GM21515 (cell line): ENCODE data around the gene IL21.
A peak's percentile ranks its signal among the peaks of the same experiment; 100 is the strongest.
"Not testable (repeated sequence)": the region's sequence is repeated elsewhere in the genome, so short reads cannot be mapped to it uniquely, and the experiment has no call there.

ENCODE experiments used
- ATAC-seq: cut with Tn5 transposase; IDR thresholded peaks from one replicate; pipeline ENCODE4 v1.9.1; 2021; ENCODE audit not compliant: unreplicated experiment

IL21 gene

GRCh38 chr4:122583906-122584305, 37.0 kb downstream of the IL21 start:
- no peak for ATAC-seq

GRCh38 chr4:122577808-122578781, 42.8 kb downstream of the IL21 start:
- peak; percentile 87 for ATAC-seq

DNA sequence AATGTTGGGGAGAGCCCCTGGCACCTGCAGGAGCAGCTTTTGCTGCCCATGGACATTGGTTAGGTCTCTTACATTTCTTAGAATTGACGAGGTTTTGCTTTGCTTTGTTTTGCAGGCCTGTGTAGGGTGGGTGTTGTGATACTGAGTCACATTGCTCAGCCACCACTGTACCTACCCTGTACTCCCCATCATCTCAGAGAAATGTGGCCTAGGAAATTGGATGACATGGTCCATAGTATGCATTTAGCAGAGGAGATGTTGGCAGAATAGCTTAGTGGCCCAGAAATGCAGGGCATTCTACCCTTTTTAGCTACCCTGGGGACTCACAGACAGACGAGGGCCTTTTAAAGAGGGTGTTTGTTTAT, 43.7 kb downstream of the IL21 start:
- no peak for ATAC-seq

DNA sequence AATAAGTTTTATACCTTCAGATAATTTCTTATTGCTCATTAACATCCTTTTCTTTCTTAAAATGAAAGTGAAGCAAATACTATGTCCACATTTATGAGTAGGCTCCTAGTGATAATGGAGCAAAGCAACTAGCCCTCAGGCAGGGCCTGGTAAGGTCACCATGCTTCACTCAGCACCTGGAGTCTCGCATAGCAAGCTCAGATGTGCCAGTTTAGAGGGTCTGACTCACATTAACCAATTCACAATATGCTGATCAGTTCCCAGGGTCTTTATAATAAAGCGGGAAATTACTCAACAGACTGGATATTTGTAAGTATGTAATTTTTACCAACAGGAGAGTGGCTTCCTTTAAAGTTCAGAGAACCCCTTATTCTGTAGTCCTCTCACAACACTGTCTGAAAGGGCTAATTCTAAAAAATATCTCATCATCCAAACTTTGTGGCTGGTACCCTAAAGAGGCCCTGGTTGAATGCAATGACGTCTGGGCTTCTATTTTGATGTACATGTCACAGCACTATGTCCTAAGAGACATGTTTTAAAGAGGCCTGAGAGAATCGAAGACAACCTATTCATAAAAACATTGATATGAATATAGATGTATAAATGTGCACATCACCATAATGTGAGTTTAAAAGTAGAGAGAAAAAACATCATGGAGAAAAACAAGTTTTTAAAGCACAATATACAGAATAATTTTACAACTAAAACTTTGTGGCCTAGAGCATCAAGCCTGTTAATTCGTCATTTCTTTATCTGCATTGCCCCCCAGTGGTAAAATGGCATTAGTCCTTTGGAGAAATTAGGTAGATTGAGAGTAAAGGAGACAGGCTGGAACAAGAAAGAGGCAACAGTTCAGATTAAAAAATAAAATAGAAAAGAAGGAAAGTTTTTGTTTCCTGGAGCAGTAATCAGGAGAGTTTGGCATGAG, 44.3 kb downstream of the IL21 start:
- no peak for ATAC-seq

- not testable (repeated sequence) for ATAC-seq
Measured at GRCh38 chr4:122574347-122574746, 46.5 kb downstream of the IL21 start.

- no peak for ATAC-seq
Measured at GRCh38 chr4:122562449-122562848, 58.4 kb downstream of the IL21 start.
